ENCODE results near the gene VPS72.

Gene VPS72

GRCh38 chr1:151184211-151184610, 5.8 kb downstream of the VPS72 start:
- DNase-seq, result no peak

- DNase-seq, result no peak
Measured at GRCh38 chr1:151176514-151177045, 13.4 kb downstream of the VPS72 start.

GRCh38 chr1:151175863-151176262, 14.1 kb downstream of the VPS72 start, which contains the start of gene TMOD4:
TSS of gene TMOD4 (minus strand) at chr1:151175981. CDS start at chr1:151174875, 1,106 bp downstream.
- DNase-seq, result no peak

GRCh38 chr1:151175041-151175741, 14.8 kb downstream of the VPS72 start:
- DNase-seq, result peak; percentile 73

- DNase-seq, result no peak
Measured at GRCh38 chr1:151171190-151171589, 18.8 kb downstream of the VPS72 start.

GRCh38 chr1:151167116-151167515, 22.9 kb downstream of the VPS72 start:
- no peak for DNase-seq

- no peak for DNase-seq
Measured at GRCh38 chr1:151166505-151166956, 23.5 kb downstream of the VPS72 start.

GRCh38 chr1:151165738-151166504, 24.1 kb downstream of the VPS72 start, which contains the start of the genes LYSMD1 and SCNM1:
TSS of gene LYSMD1 (minus strand) at chr1:151165902. CDS start at chr1:151165258, 644 bp downstream.
TSS of gene SCNM1 (plus strand) at chr1:151166144. CDS start at chr1:151166153, 9 bp downstream.
- peak; percentile 99 for DNase-seq

- DNase-seq, result peak; percentile 71
Measured at GRCh38 chr1:151165281-151165737, 24.7 kb downstream of the VPS72 start.

GRCh38 chr1:151164732-151165280, 25.2 kb downstream of the VPS72 start:
- no peak for DNase-seq

GRCh38 chr1:151159373-151159772, 30.6 kb downstream of the VPS72 start:
- no peak for DNase-seq

- DNase-seq, result no peak
Measured at GRCh38 chr1:151158751-151159251, 31.2 kb downstream of the VPS72 start.

GRCh38 chr1:151158326-151158725, 31.7 kb downstream of the VPS72 start:
- DNase-seq, result no peak

GRCh38 chr1:151157067-151157531, 32.9 kb downstream of the VPS72 start:
- peak; percentile 56 for DNase-seq

- no peak for DNase-seq
Measured at GRCh38 chr1:151156515-151156819, 33.5 kb downstream of the VPS72 start, which contains the start of gene TNFAIP8L2. TSS of gene TNFAIP8L2 (plus strand) at chr1:151156649. CDS start at chr1:151158698, 2,049 bp downstream.

GRCh38 chr1:151147665-151148064, 42.3 kb downstream of the VPS72 start:
- no peak for DNase-seq

GRCh38 chr1:151147132-151147503, 42.9 kb downstream of the VPS72 start:
- DNase-seq, result no peak

- DNase-seq, result peak; percentile 96
Measured at GRCh38 chr1:151146412-151147131, 43.4 kb downstream of the VPS72 start, which contains the start of gene SEMA6C. TSS of gene SEMA6C (minus strand) at chr1:151146631. CDS start at chr1:151142621, 4,010 bp downstream.

- DNase-seq, result no peak
Measured at GRCh38 chr1:151146072-151146411, 44.0 kb downstream of the VPS72 start.

GRCh38 chr1:151145304-151146071, 44.5 kb downstream of the VPS72 start:
- peak; percentile 66 for DNase-seq
